GM23248 (cell line): ENCODE results near the gene SOX6. TPM values are rescaled to one million over a fixed set of nuclear protein-coding genes. Genes with fewer than 3 reads are reported as not detected.

Source experiments
- DNase-seq: peaks from one replicate; pipeline ENCODE4 v3.0.0-alpha.2; 2015
- H2AFZ ChIP-seq: fragments of 200-600 bp; sonication (generic); 2 replicates; pipeline ENCODE4 v1.6.1; 2016; ENCODE audit warnings: antibody characterized with exemption
- H3F3A ChIP-seq: fragments of 200-600 bp; sonication (generic); 2 replicates; pipeline ENCODE4 v1.6.1; 2016; ENCODE audit warnings: mild to moderate bottlenecking, antibody characterized with exemption, mixed run types; ENCODE audit not compliant: insufficient read depth
- H3K27ac ChIP-seq: fragments of 200-600 bp; sonication (generic); 2 replicates; pipeline ENCODE4 v1.5.1; 2016; ENCODE audit warnings: mild to moderate bottlenecking
- H3K27me3 ChIP-seq: fragments of 200-600 bp; sonication (generic); replicated peaks from 2 replicates; pipeline ENCODE4 v1.6.1; 2016; ENCODE audit warnings: mild to moderate bottlenecking; ENCODE audit not compliant: insufficient read depth
- H3K36me3 ChIP-seq: fragments of 200-600 bp; sonication (generic); 2 replicates; pipeline ENCODE4 v1.6.1; 2016; ENCODE audit warnings: low read depth, mild to moderate bottlenecking
- H3K4me1 ChIP-seq: fragments of 200-600 bp; sonication (generic); 2 replicates; pipeline ENCODE4 v1.6.1; 2016; ENCODE audit warnings: mild to moderate bottlenecking; ENCODE audit not compliant: insufficient read depth
- H3K4me2 ChIP-seq: fragments of 200-600 bp; sonication (generic); one replicate; pipeline ENCODE4 v1.6.1; 2016; ENCODE audit warnings: mild to moderate bottlenecking; ENCODE audit not compliant: unreplicated experiment
- H3K4me3 ChIP-seq: fragments of 200-600 bp; sonication (generic); 2 replicates; pipeline ENCODE4 v1.5.1; 2016; ENCODE audit warnings: mild to moderate bottlenecking
- H3K79me2 ChIP-seq: fragments of 200-600 bp; sonication (generic); 2 replicates; pipeline ENCODE4 v1.6.1; 2016; ENCODE audit warnings: mild to moderate bottlenecking; ENCODE audit not compliant: insufficient read depth
- H3K9ac ChIP-seq: fragments of 200-600 bp; sonication (generic); 2 replicates; pipeline ENCODE4 v1.6.1; 2016; ENCODE audit warnings: mild to moderate bottlenecking
- H3K9me2 ChIP-seq: fragments of 200-600 bp; sonication (generic); 2 replicates; pipeline ENCODE4 v1.6.1; 2016; ENCODE audit warnings: mixed run types, mild to moderate bottlenecking, moderate library complexity; ENCODE audit not compliant: insufficient read depth
- H3K9me3 ChIP-seq: fragments of 200-600 bp; sonication (generic); one replicate; pipeline ENCODE4 v1.6.1; 2017; ENCODE audit warnings: low read depth
- H4K20me1 ChIP-seq: fragments of 200-600 bp; sonication (generic); 2 replicates; pipeline ENCODE4 v1.6.0; 2016; ENCODE audit not compliant: insufficient read depth
- EZH2 ChIP-seq: fragments of 200-600 bp; sonication (generic); IDR thresholded peaks from 2 replicates; pipeline ENCODE4 v1.6.1; 2018; ENCODE audit warnings: antibody characterized with exemption, mild to moderate bottlenecking; ENCODE audit not compliant: insufficient read depth, poor library complexity, severe bottlenecking
- EZH2phosphoT487 ChIP-seq: fragments of 200-600 bp; sonication (generic); IDR thresholded peaks from 2 replicates; pipeline ENCODE4 v1.6.1; 2018; ENCODE audit warnings: antibody characterized with exemption, moderate library complexity, mild to moderate bottlenecking, low read depth; ENCODE audit not compliant: insufficient read depth
- WGBS, 2 experiments: methylation state at CpG; one replicate each; pipeline ENCODE4 v1.1.6; 2015 to 2017; ENCODE audit warnings: low lambda C conversion rate in 2 of 2, low coverage in 1 of 2; ENCODE audit errors: missing lambda C conversion rate in 2 of 2; 5-methylcytosine and 5-hydroxymethylcytosine counted together
- in situ Hi-C: fragments of 300-500 bp; cut with MboI; formaldehyde crosslinking; loops from 2 replicates; pipeline ENCODE4 v1.15.0; 2020
- polyA plus RNA-seq: library from polyadenylated mRNA; unstranded; fragments of >200 nt; fragmentation: Nextera tagmentation; extraction: Ambion mirVana; gene quantifications from 2 replicates; pipeline ENCODE4 v1.2.1, GENCODE V29; 2016
- total RNA-seq: library from RNA; depleted of rRNA; stranded (reverse); fragments of >200 nt; shearing (Covaris generic); gene quantifications from 2 replicates; pipeline ENCODE4 v1.2.3, GENCODE V29; 2014

The SOX6 gene
- total and polyA plus RNA-seq, 2 experiments from 2014 or later, result under 0.01 to 0.49 TPM

- Histone ChIP-seq H3K4me3 (no peak overlapping the region), H3K36me3 (no peaks in the 10 kb centered on the region), H3K9me3 (no peaks in the 10 kb centered on the region), H4K20me1 (no peaks in the 10 kb centered on the region), H3K79me2 (no peaks in the 10 kb centered on the region), H3K27me3 (0 out of 2 replicates have a peak, but pooled peaks cover 2% of the 10 kb centered on the region), H3K9me2 (no peaks in the 10 kb centered on the region), H3K9ac (no peak overlapping the region), H2AFZ (no peak overlapping the region), H3K4me2 (no peak overlapping the region), H3K27ac (no peak overlapping the region), H3K4me1 (no peaks in the 10 kb centered on the region), H3F3A (no peaks in the 10 kb centered on the region)
- in situ Hi-C loops, result no loop called here
- 36 to 38% methylated on average over 4 of the region's 4 CpGs for WGBS, 2 experiments
- DNase-seq, result no peak
- no peak for TF ChIP-seq EZH2
- no peak for TF ChIP-seq EZH2phosphoT487
Measured at GRCh38 chr11:16299390-16299789, 57.0 kb downstream of the SOX6 start.

GRCh38 chr11:16297332-16297731 lies 59.0 kb downstream of the SOX6 start:
- H3K4me3 ChIP-seq, result no peak overlapping the region
- in situ Hi-C loops, result no loop called here
- H3K79me2 ChIP-seq, result no peaks in the 10 kb centered on the region
- no peak overlapping the region for H3K9ac ChIP-seq
- WGBS, 2 experiments, result 16 to 17% methylated on average over 3 of the region's 3 CpGs
- TF ChIP-seq EZH2 (no peak), EZH2phosphoT487 (no peak)
- DNase-seq, result no peak
- no peaks in the 10 kb centered on the region for H3K9me3 ChIP-seq
- 0 out of 2 replicates have a peak, but pooled peaks cover 2% of the 10 kb centered on the region for H3K27me3 ChIP-seq
- H3F3A ChIP-seq, result no peaks in the 10 kb centered on the region
- no peaks in the 10 kb centered on the region for H3K4me1 ChIP-seq
- no peak overlapping the region for H3K27ac ChIP-seq
- no peaks in the 10 kb centered on the region for H3K36me3 ChIP-seq
- H3K4me2 ChIP-seq, result no peak overlapping the region
- H3K9me2 ChIP-seq, result no peaks in the 10 kb centered on the region
- H2AFZ ChIP-seq, result no peak overlapping the region
- H4K20me1 ChIP-seq, result no peaks in the 10 kb centered on the region

GRCh38 chr11:16296273-16296672 lies 60.1 kb downstream of the SOX6 start:
- H4K20me1 ChIP-seq, result no peaks in the 10 kb centered on the region
- WGBS, 2 experiments, result 8 to 16% methylated on average over 2 of the region's 2 CpGs

GRCh38 chr11:16295592-16295991 lies 60.8 kb downstream of the SOX6 start:
- in situ Hi-C loops, result no loop called here
- Histone ChIP-seq H3K9ac (no peak overlapping the region), H3K9me2 (no peaks in the 10 kb centered on the region), H3K4me1 (no peaks in the 10 kb centered on the region), H3K27me3 (0 out of 2 replicates have a peak, but pooled peaks cover 8% of the 10 kb centered on the region), H3K4me3 (no peak overlapping the region), H3K27ac (no peak overlapping the region), H3K36me3 (no peaks in the 10 kb centered on the region), H2AFZ (no peak overlapping the region), H3K9me3 (no peaks in the 10 kb centered on the region), H4K20me1 (no peaks in the 10 kb centered on the region), H3K4me2 (no peak overlapping the region), H3F3A (no peaks in the 10 kb centered on the region), H3K79me2 (no peaks in the 10 kb centered on the region)
- 0% methylated on average over 1 of the region's 1 CpG for WGBS, 2 experiments
- no peak for DNase-seq
- TF ChIP-seq EZH2phosphoT487, result no peak
- TF ChIP-seq EZH2, result no peak

More at GRCh38 chr11:16296273-16296672, 60.1 kb downstream of the SOX6 start:
- H3K4me2 ChIP-seq, result no peak overlapping the region
- 0 out of 2 replicates have a peak, but pooled peaks cover 8% of the 10 kb centered on the region for H3K27me3 ChIP-seq
- TF ChIP-seq EZH2 (no peak), EZH2phosphoT487 (no peak)
- DNase-seq, result no peak
- no peak overlapping the region for H3K9ac ChIP-seq
- H2AFZ ChIP-seq, result no peak overlapping the region
- H3K27ac ChIP-seq, result no peak overlapping the region
- H3K9me2 ChIP-seq, result no peaks in the 10 kb centered on the region
- in situ Hi-C loops, result no loop called here
- H3F3A ChIP-seq, result no peaks in the 10 kb centered on the region
- no peaks in the 10 kb centered on the region for H3K79me2 ChIP-seq
- H3K4me1 ChIP-seq, result no peaks in the 10 kb centered on the region
- H3K36me3 ChIP-seq, result no peaks in the 10 kb centered on the region
- no peaks in the 10 kb centered on the region for H3K9me3 ChIP-seq
- no peak overlapping the region for H3K4me3 ChIP-seq

- no peaks in the 10 kb centered on the region for H4K20me1 ChIP-seq
- no peak overlapping the region for H2AFZ ChIP-seq
- no peaks in the 10 kb centered on the region for H3K36me3 ChIP-seq
- H3F3A ChIP-seq, result no peaks in the 10 kb centered on the region
- H3K27ac ChIP-seq, result no peak overlapping the region
- H3K4me3 ChIP-seq, result no peak overlapping the region
- in situ Hi-C loops, result no loop called here
- no peak for TF ChIP-seq EZH2
- no peak for TF ChIP-seq EZH2phosphoT487
- no peaks in the 10 kb centered on the region for H3K79me2 ChIP-seq
- 0 to 4% methylated on average over 2 of the region's 2 CpGs for WGBS, 2 experiments
- DNase-seq, result no peak
- 0 out of 2 replicates have a peak, but pooled peaks cover 6% of the 10 kb centered on the region for H3K27me3 ChIP-seq
- no peak overlapping the region for H3K4me2 ChIP-seq
- H3K9me2 ChIP-seq, result no peaks in the 10 kb centered on the region
- H3K9me3 ChIP-seq, result no peaks in the 10 kb centered on the region
- H3K4me1 ChIP-seq, result no peaks in the 10 kb centered on the region
- H3K9ac ChIP-seq, result no peak overlapping the region
Measured at GRCh38 chr11:16293204-16293681, 63.1 kb downstream of the SOX6 start.
